Endothelial cell of umbilical vein (primary cell): Measurements from ENCODE around the gene OPRD1. TPM values are rescaled to one million over a fixed set of nuclear protein-coding genes. Genes with fewer than 3 reads are reported as not detected.

Experiments
- BruUV-seq: library from RNA; stranded (reverse); fragments of 400-500 nt; replicated peaks from 2 replicates; lab custom pipeline; 2021; lab: Mats Ljungman, UMichigan
- CTCF ChIA-PET: fragments of 300-600, 350-600 bp; sonication (Branson Sonifier 250); formaldehyde crosslinking; loops from one replicate; lab custom pipeline; 2021; ENCODE audit warnings: antibody characterized with exemption, inconsistent platforms; lab: Charles Lee
- POLR2A ChIA-PET: fragments of 300-600, 350-600 bp; sonication (Branson Sonifier 250); formaldehyde crosslinking; loops from one replicate; lab custom pipeline; 2021; ENCODE audit warnings: antibody characterized with exemption, inconsistent platforms; lab: Charles Lee
- DNase-seq: peaks from one replicate; pipeline ENCODE4 v3.0.0-alpha.2; 2011; ENCODE audit warnings: low read depth, low spot score
- FAIRE-seq: peaks from 2 replicates; lab custom pipeline; 2011; peaks lifted over from hg19 to GRCh38; lab: Jason Lieb, UNC
- H2AFZ ChIP-seq: 2 replicates; pipeline ENCODE4 v1.6.0; 2012; ENCODE audit warnings: low read depth, low read length, control low read depth, inconsistent platforms
- H3K27ac ChIP-seq: 2 replicates; pipeline ENCODE4 v1.5.1; 2011; ENCODE audit warnings: low read depth, mild to moderate bottlenecking, control low read depth, low read length, moderate library complexity; ENCODE audit not compliant: insufficient read depth
- H3K27me3 ChIP-seq, 2 experiments: 2 replicates each; pipeline versions ENCODE4 v1.6.0 to v1.6.1; 2011; ENCODE audit warnings: low read length in 2 of 2, mixed read lengths in 1 of 2; ENCODE audit not compliant: control insufficient read depth in 2 of 2, insufficient read depth in 2 of 2
- H3K36me3 ChIP-seq, 2 experiments: 2 replicates in 1 of 2; 3 replicates in 1 of 2; pipeline ENCODE4 v1.5.1; 2011; ENCODE audit warnings: low read length in 2 of 2, mild to moderate bottlenecking in 1 of 2, moderate library complexity in 1 of 2; ENCODE audit not compliant: control insufficient read depth in 2 of 2, insufficient read depth in 2 of 2; ENCODE audit errors: extremely low read depth in 1 of 2
- H3K4me1 ChIP-seq: 3 replicates; pipeline ENCODE4 v1.5.1; 2011; ENCODE audit warnings: mild to moderate bottlenecking, low read length; ENCODE audit not compliant: control insufficient read depth, insufficient read depth; ENCODE audit errors: extremely low read depth
- H3K4me2 ChIP-seq: 2 replicates; pipeline ENCODE4 v1.6.1; 2011; ENCODE audit warnings: low read length, control low read depth, mixed read lengths; ENCODE audit not compliant: insufficient read depth
- H3K4me3 ChIP-seq, 3 experiments: fragments of 200-600 bp in 1 of 3; sonication (generic), shearing (Covaris generic) in 1 of 3; replicated peaks in 1 of 3; 2 replicates each; pipeline ENCODE4 v1.5.1; 2011 to 2016; ENCODE audit warnings: control low read depth in 3 of 3, low read length in 3 of 3, mild to moderate bottlenecking in 2 of 3, inconsistent platforms in 1 of 3, low read depth in 1 of 3, moderate library complexity in 1 of 3; ENCODE audit not compliant: insufficient read depth in 1 of 3
- H3K79me2 ChIP-seq: 2 replicates; pipeline ENCODE4 v1.6.0; 2012; ENCODE audit warnings: low read length, inconsistent platforms; ENCODE audit not compliant: control insufficient read depth, insufficient read depth
- H3K9ac ChIP-seq: replicated peaks from 2 replicates; pipeline ENCODE3; 2011; ENCODE audit warnings: low read length, control low read depth; ENCODE audit not compliant: insufficient read depth; ENCODE audit errors: extremely low read depth
- H3K9me1 ChIP-seq: replicated peaks from 3 replicates; pipeline ENCODE4 v1.6.0; 2011; ENCODE audit warnings: mild to moderate bottlenecking, low read length; ENCODE audit not compliant: control insufficient read depth, insufficient read depth; ENCODE audit errors: extremely low read depth
- H3K9me3 ChIP-seq: replicated peaks from 2 replicates; pipeline ENCODE4 v1.5.1; 2012; ENCODE audit warnings: low read length, inconsistent platforms; ENCODE audit not compliant: control insufficient read depth, insufficient read depth
- H4K20me1 ChIP-seq: replicated peaks from 2 replicates; pipeline ENCODE3; 2011; ENCODE audit warnings: mild to moderate bottlenecking, low read length; ENCODE audit not compliant: control insufficient read depth, insufficient read depth; ENCODE audit errors: extremely low read depth
- CTCF ChIP-seq, 2 donors: IDR thresholded peaks; 1 replicate in 1 of 2; 2 replicates in 1 of 2; pipeline ENCODE4 v1.5.1; 2011; ENCODE audit warnings: low read length in 2 of 2, mild to moderate bottlenecking in 2 of 2, moderate library complexity in 2 of 2, control low read depth in 1 of 2, inconsistent platforms in 1 of 2, low read depth in 1 of 2; ENCODE audit not compliant: insufficient read depth in 1 of 2; ENCODE audit errors: extremely low read depth in 1 of 2
- EZH2 ChIP-seq: IDR thresholded peaks from 2 replicates; pipeline ENCODE4 v1.6.1; 2012; ENCODE audit warnings: borderline replicate concordance, low read depth, mild to moderate bottlenecking, moderate library complexity, low read length, inconsistent platforms; ENCODE audit not compliant: severe bottlenecking
- FOS ChIP-seq: IDR thresholded peaks from 2 replicates; pipeline ENCODE4 v1.6.1; 2011; ENCODE audit warnings: mild to moderate bottlenecking, low read length, moderate library complexity, borderline replicate concordance; ENCODE audit not compliant: insufficient read depth
- GATA2 ChIP-seq: IDR thresholded peaks from 2 replicates; pipeline ENCODE4 v1.7.0; 2011; ENCODE audit warnings: low read depth, mild to moderate bottlenecking, moderate library complexity, mixed read lengths, low read length; ENCODE audit not compliant: insufficient read length, insufficient read depth
- JUN ChIP-seq: IDR thresholded peaks from 2 replicates; pipeline ENCODE4 v1.6.1; 2011; ENCODE audit warnings: borderline replicate concordance, low read depth; ENCODE audit not compliant: insufficient read length, insufficient read depth
- MAX ChIP-seq: IDR thresholded peaks from 2 replicates; pipeline ENCODE4 v1.6.1; 2011; ENCODE audit not compliant: insufficient read depth, insufficient read length
- MYC ChIP-seq: IDR thresholded peaks from one replicate; pipeline ENCODE4 v1.6.1; 2011; ENCODE audit warnings: mild to moderate bottlenecking, low read depth, low read length
- POLR2A ChIP-seq: IDR thresholded peaks from 2 replicates; pipeline ENCODE4 v1.6.1; 2012; ENCODE audit warnings: low read depth, mild to moderate bottlenecking, control low read depth, low read length
- POLR2AphosphoS5 ChIP-seq: IDR thresholded peaks from 2 replicates; pipeline ENCODE4 v1.6.1; 2012; ENCODE audit warnings: low read depth, mild to moderate bottlenecking, control low read depth, low read length, moderate library complexity; ENCODE audit not compliant: insufficient read depth
- dilution Hi-C: fragments of 300-500 bp; cut with MboI; formaldehyde crosslinking; loops from one replicate; pipeline ENCODE4 v1.15.0; 2019; ENCODE audit warnings: low sequenced_read_pairs; ENCODE audit not compliant: extremely low pct_ligation_motif_present
- intact Hi-C: fragments of 100-400 bp; cut with micrococcal nuclease; formaldehyde crosslinking; loops from one replicate; pipeline ENCODE4 v1.10.0; 2022
- polyA plus RNA-seq, 4 experiments: library from polyadenylated mRNA; depleted of rRNA in 3 of 4; stranded (reverse) in 3 of 4; unstranded in 1 of 4; fragments of >200 nt; gene quantifications; 2 replicates each; pipeline versions ENCODE4 v1.2.1 to v1.2.3, GENCODE V29; 2011 to 2012; ENCODE audit warnings: missing spikeins in 1 of 4
- total RNA-seq: library from RNA; stranded (reverse); gene quantifications from 2 replicates; pipeline ENCODE4 v1.2.3, GENCODE V29; 2021

The OPRD1 gene
- total and polyA plus RNA-seq, 2 donors (not counting 3 experiments of a cell fraction or from before 2014, with no cell fraction given): not detected

- TF ChIP-seq CTCF (IDR thresholded peaks at IDR 0.05; ENCODE audit: extremely low read depth in 1 of 2, insufficient read depth in 1 of 2, low read depth in 1 of 2, low read length in 2 of 2) (no peak), MYC (no peak), FOS (no peak), JUN (no peak), MAX (no peak), GATA2 (no peak), EZH2 (no peak), POLR2A (no peak), POLR2AphosphoS5 (no peak)
These were observed 15.4 kb upstream of the OPRD1 start for GRCh38 chr1:28796352-28797211.

More at GRCh38 chr1:28796352-28797211, 15.4 kb upstream of the OPRD1 start:
- H3K36me3 ChIP-seq: no peaks in the 10 kb centered on the region
- dilution Hi-C loops: no loop called here
- no peaks in the 10 kb centered on the region for H4K20me1 ChIP-seq
- no peak overlapping the region for H3K27ac ChIP-seq
- no peaks in the 10 kb centered on the region for H3K9me3 ChIP-seq
- no peak overlapping the region for H3K9ac ChIP-seq
- peaks cover 2 to 4% of the 10 kb centered on the region in 2 experiments for H3K27me3 ChIP-seq
- FAIRE-seq (no peak), DNase-seq (no peak)
- no peaks in the 10 kb centered on the region for H3K79me2 ChIP-seq
- H2AFZ ChIP-seq: no peak overlapping the region
- H3K4me1 ChIP-seq: no peaks in the 10 kb centered on the region
- no peaks in the 10 kb centered on the region for H3K9me1 ChIP-seq
- BruUV-seq: no TSS peak
- intact Hi-C loops: no loop called here
- no peak overlapping the region for H3K4me2 ChIP-seq
- H3K4me3 ChIP-seq: no peak overlapping the region
- POLR2A ChIA-PET: no interaction called here
- CTCF ChIA-PET: interaction anchor here (1.6 to 1.9 kb wide), 2 partner anchors 11 to 80 kb away, joined by 9 to 10 read pairs; no protein-coding TSS in a partner anchor
